SK-N-SH (cell line): ENCODE results near the gene AK5. TPM values are rescaled to one million over a fixed set of nuclear protein-coding genes. Genes with fewer than 3 reads are reported as not detected.

Experiments used
- CTCF ChIA-PET: fragments of 300-600, 350-600 bp; formaldehyde crosslinking; extraction: SDS; loops from one replicate; lab custom pipeline; 2021; lab: Yijun Ruan, JAX
- POLR2A ChIA-PET: fragments of 350-600 bp; sonication (Branson Sonifier 250); formaldehyde crosslinking; extraction: SDS; loops from one replicate; lab custom pipeline; 2020; ENCODE audit warnings: antibody characterized with exemption, inconsistent platforms; lab: Yijun Ruan, JAX
- DNase-seq: peaks from one replicate; pipeline ENCODE4 v3.0.0; 2012
- H2AFZ ChIP-seq: fragments of 200-600 bp; sonication (generic); 2 replicates; pipeline ENCODE4 v1.8.1; 2016; ENCODE audit warnings: antibody characterized with exemption, mild to moderate bottlenecking, low read depth
- H3F3A ChIP-seq: fragments of 200-600 bp; sonication (generic); replicated peaks from 2 replicates; pipeline ENCODE3; 2016; ENCODE audit warnings: antibody characterized with exemption, mild to moderate bottlenecking; ENCODE audit not compliant: insufficient read depth
- H3K27ac ChIP-seq, 2 experiments: fragments of 200-500 bp in 1 of 2; fragments of 200-600 bp in 1 of 2; sonication (Bioruptor generic) in 1 of 2; sonication (generic), shearing (Covaris generic) in 1 of 2; 2 replicates each; pipeline versions ENCODE4 v1.5.1 to v1.6.1; 2014 to 2016; ENCODE audit warnings: low read depth in 2 of 2, inconsistent platforms in 1 of 2, low read length in 1 of 2, mild to moderate bottlenecking in 1 of 2, mixed read lengths in 1 of 2
- H3K27me3 ChIP-seq: fragments of 200-600 bp; sonication (generic), shearing (Covaris generic); 2 replicates; pipeline ENCODE4 v1.6.1; 2016; ENCODE audit warnings: mixed run types; ENCODE audit not compliant: insufficient read depth
- H3K36me3 ChIP-seq, 2 experiments: fragments of 200-500 bp in 1 of 2; fragments of 200-600 bp in 1 of 2; sonication (Bioruptor generic) in 1 of 2; sonication (generic) in 1 of 2; replicated peaks in 1 of 2; 2 replicates each; pipeline versions ENCODE3 to v1.5.1; 2014 to 2016; ENCODE audit warnings: low read length in 1 of 2, mild to moderate bottlenecking in 1 of 2; ENCODE audit not compliant: insufficient read depth in 2 of 2, control insufficient read depth in 1 of 2
- H3K4me1 ChIP-seq, 2 experiments: fragments of 200-500 bp in 1 of 2; fragments of 200-600 bp in 1 of 2; sonication (Bioruptor generic) in 1 of 2; sonication (generic), shearing (Covaris generic) in 1 of 2; 2 replicates each; pipeline versions ENCODE4 v1.5.1 to v1.6.1; 2014 to 2016; ENCODE audit warnings: low read depth in 1 of 2, low read length in 1 of 2, mixed run types in 1 of 2; ENCODE audit not compliant: insufficient read depth in 2 of 2, control insufficient read depth in 1 of 2
- H3K4me2 ChIP-seq: fragments of 200-600 bp; sonication (generic), shearing (Covaris generic); 2 replicates; pipeline ENCODE4 v1.6.1; 2017; ENCODE audit warnings: mixed run types
- H3K4me3 ChIP-seq, 2 experiments: fragments of 200-500 bp in 1 of 2; fragments of 200-600 bp in 1 of 2; sonication (Bioruptor generic) in 1 of 2; sonication (generic), shearing (Covaris generic) in 1 of 2; 2 replicates each; pipeline versions ENCODE4 v1.5.1 to v1.8.1; 2014 to 2016; ENCODE audit warnings: low read depth in 2 of 2, inconsistent platforms in 1 of 2, low read length in 1 of 2, mild to moderate bottlenecking in 1 of 2, mixed read lengths in 1 of 2, moderate library complexity in 1 of 2
- H3K79me2 ChIP-seq: fragments of 200-600 bp; sonication (generic); 2 replicates; pipeline ENCODE4 v1.8.1; 2017; ENCODE audit warnings: mild to moderate bottlenecking; ENCODE audit not compliant: insufficient read depth
- H3K9ac ChIP-seq: fragments of 200-600 bp; sonication (generic); 2 replicates; pipeline ENCODE4 v1.6.1; 2017; ENCODE audit warnings: mixed run types
- H3K9me2 ChIP-seq: fragments of 200-600 bp; sonication (generic); 2 replicates; pipeline ENCODE4 v1.6.1; 2017; ENCODE audit warnings: mixed run types
- H3K9me3 ChIP-seq: fragments of 200-600 bp; sonication (generic); 2 replicates; pipeline ENCODE4 v1.6.1; 2017; ENCODE audit warnings: mixed run types, mild to moderate bottlenecking, moderate library complexity
- H4K20me1 ChIP-seq: fragments of 200-600 bp; sonication (generic); 2 replicates; pipeline ENCODE4 v1.6.1; 2017; ENCODE audit warnings: mild to moderate bottlenecking, mixed run types; ENCODE audit not compliant: insufficient read depth
- CTCF ChIP-seq: fragments of 200-600 bp; sonication (generic); IDR thresholded peaks from 2 replicates; pipeline ENCODE4 v1.6.1; 2017; ENCODE audit warnings: antibody characterized with exemption, mild to moderate bottlenecking, moderate library complexity
- EZH2phosphoT487 ChIP-seq: fragments of 200-600 bp; sonication (generic); IDR thresholded peaks from 2 replicates; pipeline ENCODE4 v1.6.1; 2017; ENCODE audit warnings: low read depth, mixed run types, mild to moderate bottlenecking, antibody characterized with exemption, moderate library complexity, borderline replicate concordance
- IRF3 ChIP-seq: fragments of 150-350 bp; IDR thresholded peaks from 2 replicates; pipeline ENCODE4 v1.6.1; 2016; ENCODE audit warnings: mild to moderate bottlenecking, low read depth, low read length
- JUND ChIP-seq: IDR thresholded peaks from 2 replicates; pipeline ENCODE4 v1.4.0; 2012
- MAX ChIP-seq: IDR thresholded peaks from 2 replicates; pipeline ENCODE4 v1.4.0; 2012; ENCODE audit warnings: low read depth
- MEF2A ChIP-seq: IDR thresholded peaks from 2 replicates; pipeline ENCODE4 v1.4.0; 2012; ENCODE audit warnings: low read depth, borderline replicate concordance
- NFIC ChIP-seq: IDR thresholded peaks from 2 replicates; pipeline ENCODE4 v1.4.0; 2012; ENCODE audit warnings: borderline replicate concordance
- PBX3 ChIP-seq: IDR thresholded peaks from 2 replicates; pipeline ENCODE4; 2012
- RAD21 ChIP-seq: IDR thresholded peaks from 2 replicates; pipeline ENCODE4 v1.6.1; 2012; ENCODE audit warnings: mild to moderate bottlenecking, low read length
- RCOR1 ChIP-seq: fragments of 150-350 bp; IDR thresholded peaks from 2 replicates; pipeline ENCODE4 v1.6.1; 2017; ENCODE audit warnings: antibody characterized with exemption, low read length
- RFX5 ChIP-seq: IDR thresholded peaks from 2 replicates; pipeline ENCODE4 v1.6.1; 2012; ENCODE audit warnings: mild to moderate bottlenecking, improper control_type of control experiment, low read length
- ZBTB33 ChIP-seq: IDR thresholded peaks from 2 replicates; pipeline ENCODE4 v1.4.0; 2012; ENCODE audit warnings: low read depth, borderline replicate concordance
- WGBS: methylation state at CpG from one replicate; pipeline ENCODE4 v1.1.6; 2017; ENCODE audit warnings: low lambda C conversion rate; 5-methylcytosine and 5-hydroxymethylcytosine counted together
- polyA plus RNA-seq, 3 experiments: library from polyadenylated mRNA; depleted of rRNA; stranded (reverse); fragments of >200 nt; gene quantifications; 2 replicates each; pipeline ENCODE4 v1.2.3, GENCODE V29; 2012

Gene AK5
- polyA plus RNA-seq, 1 of the 3 experiments (the other 2 are of a cell fraction): 22.9 TPM

- Histone ChIP-seq H4K20me1 (no peaks in the 10 kb centered on the region), H3K4me3 (no peak overlapping the region), H3K79me2 (no peaks in the 10 kb centered on the region), H3K9me2 (no peaks in the 10 kb centered on the region), H3K9ac (no peak overlapping the region), H3K27me3 (no peaks in the 10 kb centered on the region), H3K4me2 (no peak overlapping the region), H3K36me3 (no peaks in the 10 kb centered on the region), H2AFZ (no peak overlapping the region), H3K4me1 (peaks cover 0 to 8% of the 10 kb centered on the region in 2 experiments; a peak in 1 of 4 replicates), H3K27ac (peak overlapping the region in 1 of 2 experiments; percentile 6; a peak in 1 of 4 replicates), H3F3A (no peaks in the 10 kb centered on the region), H3K9me3 (no peaks in the 10 kb centered on the region)
- no peak for DNase-seq
- POLR2A ChIA-PET: no interaction called here
- CTCF ChIA-PET: no interaction called here
- TF ChIP-seq NFIC (no peak), RCOR1 (no peak)
These were observed 217.1 kb downstream of the AK5 start for GRCh38 chr1:77498918-77499317.

GRCh38 chr1:77499466-77499865 lies 217.6 kb downstream of the AK5 start:
- H3K27me3 ChIP-seq: no peaks in the 10 kb centered on the region
- no peak overlapping the region for H3K4me3 ChIP-seq
- H3K9me2 ChIP-seq: no peaks in the 10 kb centered on the region
- DNase-seq: no peak
- ChIA-PET CTCF (no interaction called here), POLR2A (no interaction called here)
- H3K27ac ChIP-seq: peak overlapping the region in 1 of 2 experiments; percentile 6; a peak in 1 of 4 replicates
- no peak for TF ChIP-seq JUND
- TF ChIP-seq RCOR1: no peak
- no peak for TF ChIP-seq RAD21
- TF ChIP-seq ZBTB33: no peak
- no peaks in the 10 kb centered on the region for H3K9me3 ChIP-seq
- 83% methylated on average over 5 of the region's 5 CpGs for WGBS
- H3K36me3 ChIP-seq: no peaks in the 10 kb centered on the region
- H3K9ac ChIP-seq: no peak overlapping the region
- H2AFZ ChIP-seq: no peak overlapping the region
- H3K4me1 ChIP-seq: peaks cover 0 to 9% of the 10 kb centered on the region in 2 experiments; a peak in 1 of 4 replicates
- no peak overlapping the region for H3K4me2 ChIP-seq
- H4K20me1 ChIP-seq: no peaks in the 10 kb centered on the region
- no peaks in the 10 kb centered on the region for H3F3A ChIP-seq
- H3K79me2 ChIP-seq: no peaks in the 10 kb centered on the region

- no peak overlapping the region for H3K27ac ChIP-seq
- ChIA-PET POLR2A (interaction anchor here (0.5 kb wide), 1 partner anchor 9 kb away, joined by 3 read pairs; no protein-coding TSS in a partner anchor), CTCF (interaction anchor here (0.7 to 0.8 kb wide), 3 partner anchors 9 to 168 kb away, joined by 3 to 4 read pairs (median 4); no protein-coding TSS in a partner anchor)
- no peak for TF ChIP-seq RFX5
- no peak for TF ChIP-seq ZBTB33
- TF ChIP-seq PBX3: no peak
- no peak for TF ChIP-seq CTCF
- TF ChIP-seq RCOR1: no peak
- no peak for TF ChIP-seq JUND
- no peak for TF ChIP-seq EZH2phosphoT487
- TF ChIP-seq MEF2A: no peak
- TF ChIP-seq IRF3: no peak
- no peak for TF ChIP-seq MAX
These were observed 223.2 kb downstream of the AK5 start for GRCh38 chr1:77504986-77505385.

More at GRCh38 chr1:77504986-77505385, 223.2 kb downstream of the AK5 start:
- Histone ChIP-seq H3K9me2 (no peaks in the 10 kb centered on the region), H3K4me3 (no peak overlapping the region), H3K27me3 (no peaks in the 10 kb centered on the region), H3K9ac (no peak overlapping the region), H3K36me3 (no peaks in the 10 kb centered on the region), H3K79me2 (no peaks in the 10 kb centered on the region), H3F3A (peaks cover 15% of the 10 kb centered on the region), H3K4me1 (peaks cover 8 to 17% of the 10 kb centered on the region in 2 experiments; a peak in 2 of 4 replicates), H4K20me1 (no peaks in the 10 kb centered on the region), H3K4me2 (no peak overlapping the region), H3K9me3 (no peaks in the 10 kb centered on the region), H2AFZ (0 out of 2 replicates have a peak overlapping the region, but pooled peaks have one; percentile 1)
- no peak for DNase-seq
- WGBS: 80% methylated on average over 4 of the region's 4 CpGs
